GM19463 (cell line): Measurements from ENCODE around the gene SPATA6.
"Not testable (repeated sequence)": the region's sequence is repeated elsewhere in the genome, so short reads cannot be mapped to it uniquely, and the experiment has no call there.

Experiments used
- ATAC-seq: cut with Tn5 transposase; IDR thresholded peaks from one replicate; pipeline ENCODE4 v1.9.1; 2021; ENCODE audit warnings: mild to moderate bottlenecking, moderate library complexity; ENCODE audit not compliant: unreplicated experiment

Gene SPATA6

DNA sequence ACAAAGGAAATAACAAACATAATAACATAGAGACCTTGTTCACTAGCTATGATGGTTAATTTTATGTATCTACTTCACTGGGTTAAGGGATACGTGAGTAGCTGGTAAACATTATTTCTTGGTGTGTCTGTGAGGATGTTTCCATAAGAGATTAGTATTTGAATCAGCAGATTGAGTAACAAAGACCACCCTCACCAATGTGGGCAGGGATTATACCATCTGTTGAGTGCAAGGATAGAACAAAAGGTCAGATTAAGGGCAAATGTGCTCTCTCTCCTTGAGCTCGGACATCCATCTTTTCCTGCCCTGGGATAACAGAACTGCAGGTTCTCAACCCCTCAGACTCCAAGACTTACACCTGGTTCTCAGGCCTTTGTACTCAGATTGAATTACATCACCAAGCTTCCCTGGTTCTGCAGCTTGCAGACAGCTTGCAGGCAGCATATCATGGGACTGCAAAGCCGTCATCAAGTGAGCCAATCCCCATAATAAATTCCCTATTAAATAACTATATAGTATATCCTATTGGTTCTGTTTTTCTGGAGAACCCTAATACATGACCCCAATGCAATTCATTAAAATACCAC is 9.2 kb downstream of the SPATA6 start:
- no peak for ATAC-seq

DNA sequence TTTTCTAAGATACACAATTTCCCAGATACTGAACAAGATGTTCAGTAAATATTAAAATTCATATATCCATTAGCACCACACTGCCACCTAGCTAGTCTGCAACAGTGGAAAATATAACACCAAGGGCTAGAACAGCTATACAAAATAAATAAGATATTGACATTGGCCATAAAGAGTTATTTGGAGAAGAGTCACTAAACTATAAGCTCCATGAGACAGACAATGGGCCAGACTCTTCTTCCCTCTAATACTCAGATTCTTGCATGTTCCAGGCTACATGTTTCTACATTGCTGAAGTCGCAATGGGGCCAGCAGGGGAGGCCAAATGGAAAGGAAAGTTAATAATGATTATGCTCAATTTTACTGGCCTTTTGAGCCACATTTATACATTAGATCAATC is 21.5 kb downstream of the SPATA6 start:
- no peak for ATAC-seq

DNA sequence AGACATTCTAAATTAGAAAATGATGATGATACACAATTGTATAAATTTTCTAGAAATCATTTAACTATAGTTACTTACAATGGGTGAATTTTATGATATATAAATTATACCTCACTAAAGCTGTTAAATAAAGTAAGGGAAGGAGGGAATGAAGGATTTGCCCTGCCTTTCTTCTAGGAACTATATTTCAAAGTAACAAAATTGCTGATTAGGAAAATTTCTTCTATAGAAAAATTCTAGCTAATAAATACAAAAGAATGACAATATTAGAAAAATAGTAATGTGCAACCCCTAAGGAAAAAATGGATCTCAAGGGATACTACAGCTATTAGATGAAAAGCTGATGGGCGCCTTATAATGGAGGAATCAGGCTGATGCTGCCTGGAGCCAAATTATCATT is 23.1 kb downstream of the SPATA6 start:
- no peak for ATAC-seq

DNA sequence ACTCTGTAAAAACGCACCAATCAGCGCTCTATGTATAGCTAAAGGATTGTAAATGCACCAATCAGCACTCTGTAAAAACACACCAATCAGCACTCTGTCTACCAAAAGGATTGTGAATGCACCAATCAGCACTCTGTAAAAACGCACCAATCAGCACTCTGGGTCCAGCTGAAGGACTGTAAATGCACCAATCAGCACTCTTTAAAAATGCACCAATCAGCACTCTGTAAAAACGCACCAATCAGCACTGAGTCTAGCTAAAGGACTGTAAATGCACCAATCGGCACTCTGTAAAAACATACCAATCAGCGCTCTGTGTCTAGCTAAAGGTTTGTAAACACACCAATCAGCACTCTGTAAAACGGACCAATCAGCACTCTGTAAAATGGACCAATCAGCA is 27.8 kb downstream of the SPATA6 start:
- not testable (repeated sequence) for ATAC-seq

DNA sequence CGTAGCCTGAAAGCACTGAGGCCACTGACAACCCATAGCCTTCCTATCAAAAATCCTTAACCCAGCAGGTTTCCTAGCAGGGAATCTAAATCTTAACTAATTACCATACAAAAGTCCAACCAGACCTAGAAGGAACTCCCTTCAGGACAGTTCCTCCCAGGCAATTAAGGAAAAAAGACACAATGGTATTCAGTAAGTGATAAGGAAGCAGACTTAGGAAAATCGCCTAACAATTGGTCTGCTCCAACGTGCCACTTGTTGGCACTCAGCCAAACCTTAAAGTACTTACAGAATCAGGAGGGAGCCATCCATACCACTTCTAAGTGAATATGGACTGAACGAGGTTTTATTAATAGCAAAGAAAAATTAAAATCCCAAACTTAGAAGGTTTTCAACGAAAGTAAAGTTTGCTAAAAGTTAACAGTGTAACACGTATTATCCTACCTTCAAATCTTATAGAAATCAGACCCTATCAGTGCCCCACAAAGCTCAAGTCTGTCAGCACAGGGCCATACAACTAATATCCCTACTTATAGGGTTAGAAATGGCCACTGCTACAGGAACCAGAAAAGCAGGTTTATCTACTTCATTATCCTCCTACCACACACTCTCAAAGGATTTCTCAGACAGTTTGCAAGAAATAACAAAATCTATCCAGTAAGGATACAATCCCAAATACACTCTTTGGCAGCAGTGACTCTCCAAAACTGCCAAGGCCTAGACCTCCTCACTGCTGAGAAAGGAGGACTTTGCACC is 29.0 kb downstream of the SPATA6 start:
- no peak for ATAC-seq

DNA sequence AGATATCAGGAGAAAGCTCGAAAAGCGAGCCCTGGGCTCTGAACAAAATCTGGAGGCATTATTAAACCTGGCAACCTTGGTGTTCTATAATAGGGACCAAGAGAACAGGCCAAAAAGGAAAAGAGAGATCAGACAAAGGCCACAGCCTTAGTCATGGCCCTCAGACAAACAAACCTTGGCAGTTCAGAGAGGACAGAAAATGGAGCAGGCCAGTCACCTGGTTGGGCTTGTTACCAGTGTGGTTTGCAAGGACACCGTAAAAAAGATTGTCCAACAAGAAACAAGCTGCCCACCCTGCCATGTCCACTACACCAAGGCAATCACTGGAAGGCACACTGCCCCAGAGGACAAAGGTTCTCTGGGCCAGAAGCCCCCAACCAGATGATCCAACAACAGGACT is 31.2 kb downstream of the SPATA6 start:
- ATAC-seq, result not testable (repeated sequence)

DNA sequence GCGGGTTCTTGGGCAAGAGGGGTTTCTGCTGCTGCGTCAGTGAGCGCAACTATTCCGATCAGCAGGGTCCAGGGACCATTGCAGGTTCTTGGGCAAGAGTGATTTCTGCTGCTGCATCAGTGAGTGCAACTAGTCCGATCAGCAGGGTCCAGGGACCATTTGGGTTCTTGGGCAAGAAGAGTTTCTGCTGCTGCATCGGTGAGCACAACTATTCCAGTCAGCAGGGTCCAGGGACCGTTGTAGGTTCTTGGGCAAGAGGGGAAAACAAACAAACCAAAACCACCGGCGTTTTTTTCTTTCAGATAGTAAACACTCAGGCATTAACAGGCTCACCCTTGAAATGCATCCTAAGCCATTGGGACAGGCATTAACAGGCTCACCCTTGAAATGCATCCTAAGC is 32.6 kb downstream of the SPATA6 start:
- no peak for ATAC-seq

DNA sequence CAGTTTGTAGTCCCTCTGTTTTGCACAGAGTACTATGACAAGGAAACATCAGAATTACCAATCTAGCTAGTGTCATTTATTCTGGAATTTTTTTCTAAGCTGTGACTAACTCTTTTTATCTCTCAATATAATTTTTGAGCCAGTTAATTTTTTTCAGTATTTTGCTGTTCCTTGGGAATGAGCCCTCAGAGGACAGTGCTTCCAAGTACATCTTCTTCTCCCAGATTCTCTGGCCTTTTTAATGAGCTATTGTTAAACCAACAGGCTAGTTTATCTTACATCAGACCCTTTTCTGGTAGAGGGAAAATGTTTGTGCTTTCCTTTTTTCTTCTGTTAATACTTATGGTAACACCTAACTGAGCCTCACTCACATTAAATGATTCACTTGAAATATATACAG is 34.6 kb downstream of the SPATA6 start:
- ATAC-seq, result not testable (repeated sequence)

DNA sequence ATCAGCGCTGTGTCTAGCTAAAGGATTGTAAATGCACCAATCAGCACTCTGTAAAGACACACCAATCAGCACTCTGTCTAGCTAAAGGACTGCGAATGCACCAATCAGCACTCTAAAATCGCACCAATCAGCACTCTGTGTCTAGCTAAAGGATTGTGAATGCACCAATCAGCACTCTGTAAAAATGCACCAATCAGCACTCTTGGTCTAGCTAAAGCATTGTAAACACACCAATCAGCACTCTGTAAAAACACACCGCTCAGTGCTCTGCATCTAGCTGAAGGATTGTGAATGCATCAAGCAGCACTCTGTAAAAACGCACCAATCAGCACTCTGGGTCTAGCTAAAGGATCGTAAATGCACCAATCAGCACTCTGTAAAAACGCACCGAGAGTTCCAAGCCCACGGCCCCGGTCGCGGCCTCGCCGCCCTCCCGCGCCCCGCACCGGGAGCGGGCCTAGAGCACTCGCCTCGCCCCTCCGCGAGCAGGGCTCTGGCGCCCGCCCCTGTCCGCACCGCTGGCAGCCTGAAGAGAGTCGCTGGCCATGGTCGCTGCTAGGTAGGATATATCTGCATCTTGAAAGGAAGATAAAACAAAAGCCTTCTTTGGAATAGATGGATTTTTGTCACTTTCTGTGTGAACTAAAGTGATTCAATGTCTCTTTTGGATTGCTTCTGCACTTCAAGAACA is 36.5 kb downstream of the SPATA6 start:
- ATAC-seq, result not testable (repeated sequence)

DNA sequence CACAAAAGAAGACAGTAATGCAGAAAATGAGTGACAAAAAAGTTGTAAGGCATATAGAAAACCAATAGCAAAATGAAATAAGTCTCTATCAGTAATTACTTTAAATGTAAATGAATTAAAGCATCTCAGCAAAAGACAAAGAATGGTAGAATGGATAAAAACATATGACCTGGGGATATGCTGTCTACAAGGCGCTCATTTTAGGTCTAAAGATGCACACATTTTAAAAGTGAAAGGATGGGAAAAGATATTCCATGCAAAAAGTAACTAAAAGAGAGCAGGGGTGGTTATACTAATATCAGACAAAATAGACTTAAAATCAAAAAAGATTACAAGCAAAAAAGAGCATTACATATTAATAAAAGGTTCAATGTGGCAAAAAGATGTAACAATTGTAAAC is 41.2 kb downstream of the SPATA6 start:
- ATAC-seq, result no peak

DNA sequence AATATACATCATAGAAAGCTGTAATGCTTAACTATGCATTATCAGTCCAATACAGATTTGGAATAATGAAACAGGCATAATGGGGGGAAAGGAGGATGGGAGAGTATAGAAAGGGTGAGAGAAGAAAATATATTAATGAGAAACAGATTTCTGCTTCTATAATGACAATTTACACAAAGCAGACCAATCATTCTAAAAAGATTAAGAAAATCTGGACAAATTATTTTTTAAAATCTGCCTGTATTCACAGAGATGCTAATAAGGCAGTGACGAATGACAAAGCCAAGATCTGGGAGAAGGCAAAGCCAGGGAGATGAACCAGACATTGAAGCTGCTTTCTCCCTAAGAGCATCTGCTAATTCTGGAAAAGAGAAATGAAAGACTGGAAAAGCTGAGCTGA is 50.0 kb downstream of the SPATA6 start:
- ATAC-seq, result no peak

DNA sequence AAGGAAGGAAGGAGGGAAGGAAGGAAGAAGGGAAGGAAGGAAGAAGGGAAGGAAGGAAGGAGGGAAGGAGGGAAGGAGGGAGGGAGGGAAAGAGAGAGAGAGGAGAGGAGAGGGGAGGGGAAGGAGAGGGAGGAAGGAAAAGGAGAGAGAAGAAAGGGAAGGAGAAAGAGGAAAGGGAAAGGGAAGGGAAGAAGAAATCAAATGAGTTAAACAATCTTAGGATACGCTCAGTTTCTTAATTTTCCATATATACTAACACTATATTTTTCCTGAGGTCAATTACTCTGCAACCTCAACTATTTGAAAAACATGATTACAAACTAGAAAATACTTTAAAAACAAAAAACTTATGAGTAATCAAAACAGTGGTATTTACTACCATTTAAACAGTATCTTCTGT is 53.3 kb downstream of the SPATA6 start:
- ATAC-seq, result no peak

DNA sequence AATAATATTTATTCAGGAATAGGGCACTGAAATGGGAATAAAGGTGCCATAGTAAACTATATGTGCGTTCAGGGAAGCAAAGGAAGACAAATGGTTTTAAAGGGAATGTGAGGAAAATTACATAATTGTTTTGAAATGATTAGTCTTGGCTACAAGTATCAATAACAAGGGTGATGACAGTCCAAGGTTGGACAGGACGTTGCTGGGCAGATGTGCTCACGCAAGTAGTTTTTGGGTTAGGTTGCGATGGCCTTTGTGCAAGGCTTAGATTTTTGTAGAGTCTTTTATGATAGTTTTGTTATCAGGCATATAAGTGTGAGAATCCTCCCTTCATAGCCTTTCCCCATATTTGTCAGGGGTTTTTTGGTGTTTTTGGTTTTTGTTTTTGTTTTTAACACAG is 57.0 kb downstream of the SPATA6 start:
- no peak for ATAC-seq

DNA sequence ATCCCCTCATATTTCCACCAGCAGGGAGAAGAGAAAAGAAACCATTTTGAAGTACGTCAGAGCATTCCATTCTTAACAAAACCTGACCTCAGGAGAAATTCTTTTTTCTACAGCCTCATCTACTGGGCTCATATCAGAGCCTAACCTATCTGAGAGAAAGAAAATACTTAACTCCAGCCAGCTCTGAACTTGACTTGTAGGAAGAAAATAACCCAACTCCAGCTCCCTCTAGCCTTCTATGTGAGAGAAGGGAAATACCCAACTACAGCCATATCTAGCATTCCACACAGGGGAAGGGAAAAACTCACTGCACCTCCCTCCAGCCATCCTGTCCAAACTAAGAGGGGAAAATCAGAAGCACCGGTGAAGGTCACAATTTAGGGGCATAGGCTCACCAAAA is 57.7 kb downstream of the SPATA6 start:
- ATAC-seq, result no peak

DNA sequence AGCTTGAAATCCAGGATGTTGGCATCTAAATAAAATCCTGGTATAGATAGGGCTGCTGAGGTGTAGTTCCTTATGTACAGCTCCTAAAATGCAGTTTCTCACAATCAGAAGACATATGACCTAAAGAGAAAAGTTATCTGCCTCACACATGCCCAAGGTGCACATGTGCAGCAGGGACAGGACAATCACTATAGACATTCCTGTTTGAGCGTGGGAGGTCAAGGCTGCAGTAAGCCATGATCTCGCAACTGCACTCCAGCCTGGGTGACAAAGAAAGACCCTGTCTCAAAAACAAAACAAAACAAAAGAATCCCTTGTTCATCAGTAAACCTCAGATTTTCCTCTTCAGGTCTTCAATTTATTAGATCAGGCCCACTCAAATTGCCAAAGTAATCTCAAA is 66.1 kb downstream of the SPATA6 start:
- no peak for ATAC-seq

DNA sequence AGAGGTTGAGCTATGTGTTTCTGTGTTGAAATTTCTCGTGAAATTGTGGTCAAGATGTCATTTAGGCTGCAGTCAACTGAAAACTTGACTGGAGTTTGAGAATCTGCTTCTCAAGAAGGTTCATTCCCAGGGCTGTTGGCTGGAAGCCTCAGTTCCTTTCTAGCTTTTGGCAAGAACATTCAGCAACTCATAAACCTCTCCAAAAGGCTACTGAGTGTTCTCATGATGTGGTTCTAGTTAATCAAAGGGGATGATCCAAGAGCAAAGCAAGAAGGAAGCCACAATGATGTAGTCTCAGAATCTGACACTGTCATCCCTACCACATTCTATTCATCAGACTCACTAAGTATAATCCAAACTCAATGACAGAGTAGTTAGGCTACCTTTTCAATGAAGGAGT is 66.6 kb downstream of the SPATA6 start:
- no peak for ATAC-seq

DNA sequence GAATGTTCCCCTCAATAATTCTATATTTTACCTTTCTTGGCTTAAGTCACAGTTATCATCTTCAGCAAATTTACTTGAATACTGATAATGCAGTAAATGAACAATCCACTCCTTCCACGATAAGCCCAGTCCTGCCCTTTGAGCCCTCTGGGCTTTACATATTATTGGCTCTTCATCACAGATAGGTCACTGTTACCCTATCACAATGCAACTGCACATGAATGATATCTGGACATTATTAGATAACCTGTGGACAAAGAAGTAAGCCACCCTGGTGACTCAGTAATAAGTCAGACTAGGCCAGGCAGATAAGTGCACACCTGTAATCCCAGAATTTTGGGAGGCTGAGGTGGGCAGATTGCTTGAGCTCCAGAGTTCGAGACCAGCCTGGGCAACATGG is 69.4 kb downstream of the SPATA6 start:
- ATAC-seq, result no peak

DNA sequence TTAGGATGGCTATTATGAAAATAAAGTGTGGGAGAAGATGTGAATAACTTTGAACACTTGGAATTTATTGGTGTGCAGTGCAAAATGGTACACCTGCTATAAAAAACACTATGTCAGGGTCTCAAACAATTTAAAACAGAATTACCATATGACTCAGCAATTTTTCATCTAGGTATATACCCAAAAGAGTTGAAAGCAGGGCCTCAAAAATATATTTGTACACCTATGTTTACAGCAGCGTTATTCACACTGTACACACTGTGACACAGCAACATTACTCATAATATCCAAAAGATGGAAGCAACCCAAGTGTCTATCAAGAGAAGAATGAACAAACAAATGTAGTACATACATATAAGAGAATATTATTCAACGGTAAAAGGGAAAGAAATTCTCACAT is 75.8 kb downstream of the SPATA6 start:
- ATAC-seq, result no peak

DNA sequence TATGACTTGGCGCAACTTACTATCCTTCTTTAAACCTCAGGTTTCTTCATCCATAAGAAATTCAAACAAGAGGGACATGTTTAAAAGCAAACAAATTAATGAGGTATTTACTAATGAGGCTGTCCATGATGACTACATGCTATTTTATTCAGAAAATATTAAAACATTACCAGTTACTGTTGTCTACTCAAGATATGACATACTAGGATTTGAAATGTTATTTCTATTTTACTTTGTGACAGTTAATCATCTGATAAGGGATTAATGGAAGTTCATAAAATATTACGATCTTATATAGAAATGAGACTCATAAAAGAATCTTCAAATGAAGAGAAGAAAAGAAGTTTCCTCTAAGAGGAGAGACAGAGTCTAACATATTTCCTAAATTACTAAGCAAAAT is 80.1 kb downstream of the SPATA6 start:
- ATAC-seq, result no peak

DNA sequence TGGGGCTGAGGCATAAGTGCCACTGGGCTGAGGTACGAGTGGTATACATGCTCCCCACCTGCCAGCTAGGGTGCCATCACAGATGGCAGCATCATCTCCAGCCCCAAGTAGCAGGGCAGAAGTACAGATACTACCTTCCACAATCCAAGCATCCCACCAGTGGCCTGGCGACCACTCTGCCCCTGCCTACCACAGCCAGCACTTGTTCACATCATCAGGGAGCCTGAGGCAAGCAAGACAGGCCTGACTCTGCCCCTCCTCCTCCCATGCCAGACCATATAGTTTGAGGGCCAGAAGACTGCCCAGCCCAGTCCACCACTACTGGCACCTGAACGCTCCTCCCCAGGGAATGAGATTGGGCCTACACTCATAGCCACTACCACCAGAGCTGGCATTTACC is 84.6 kb downstream of the SPATA6 start:
- no peak for ATAC-seq

DNA sequence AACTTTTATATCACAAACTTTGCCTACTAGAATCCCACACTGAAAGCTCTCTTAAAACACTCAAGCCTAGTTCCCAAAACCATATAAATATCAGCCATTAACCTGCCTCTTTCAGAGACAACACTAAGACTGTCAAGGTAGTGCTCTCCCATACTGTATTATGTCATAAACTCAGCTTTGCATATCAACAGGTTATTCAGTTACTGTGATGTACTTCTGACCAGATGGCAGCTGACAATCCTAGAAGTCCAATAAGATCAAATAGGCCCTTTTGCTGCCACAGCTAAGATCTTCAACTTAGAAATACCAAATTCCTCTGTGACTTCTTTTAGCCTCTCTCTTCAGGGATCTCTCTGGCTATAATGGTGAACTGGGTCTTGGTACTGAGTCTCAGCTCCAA is 97.2 kb downstream of the SPATA6 start:
- no peak for ATAC-seq

DNA sequence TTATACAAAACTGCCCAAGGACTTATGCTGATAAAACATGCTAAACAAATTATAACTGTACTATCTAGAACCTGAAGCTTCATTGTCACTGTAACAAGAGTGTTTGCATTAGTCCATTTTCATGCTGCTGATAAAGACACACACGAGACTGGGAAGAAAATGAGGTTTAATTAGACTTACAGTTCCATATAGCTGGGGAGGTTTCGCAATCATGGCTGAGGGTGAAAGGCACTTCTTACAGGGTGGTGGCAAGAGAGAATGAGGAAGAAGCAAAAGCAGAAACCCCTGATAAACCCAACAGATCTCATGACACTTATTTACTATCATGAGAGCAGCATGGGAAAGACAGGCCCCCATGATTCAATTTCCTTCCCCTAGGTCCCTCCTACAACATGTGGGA is 100.4 kb downstream of the SPATA6 start:
- no peak for ATAC-seq
